Right lobe of liver (tissue), 6 donors: ENCODE results near the gene MPHOSPH8. TPM values are rescaled to one million over a fixed set of nuclear protein-coding genes. Genes with fewer than 3 reads are reported as not detected.

ENCODE experiments used
- ATAC-seq, 4 donors: fragments of 200-7000 bp; cut with Tn5 transposase; one replicate each; pipeline ENCODE4 v1.9.1; 2020; ENCODE audit warnings: mild to moderate bottlenecking in 4 of 4, moderate library complexity in 4 of 4
- DNase-seq, 3 donors: peaks; one replicate each; pipeline ENCODE4 v3.0.0-alpha.2; 2020
- H3K27ac ChIP-seq, 3 donors: fragments of 200-600 bp; one replicate each; pipeline ENCODE4 v1.8.0; 2022
- H3K27me3 ChIP-seq, 2 donors: fragments of 200-600 bp; one replicate each; pipeline ENCODE4 v1.8.0; 2022
- H3K36me3 ChIP-seq, 4 donors: fragments of 200-600 bp; sonication (generic) in 1 of 4; one replicate each; pipeline versions ENCODE4 v1.5.1 to v1.8.0; 2017 to 2022; ENCODE audit warnings: control low read depth in 1 of 4
- H3K4me1 ChIP-seq, 4 donors: fragments of 200-600 bp; sonication (generic) in 1 of 4; one replicate each; pipeline versions ENCODE4 v1.5.1 to v1.8.0; 2017 to 2022; ENCODE audit warnings: control low read depth in 1 of 4
- H3K4me3 ChIP-seq, 3 donors: fragments of 200-600 bp; one replicate each; pipeline ENCODE4 v1.8.0; 2022
- H3K9me3 ChIP-seq, 4 donors: fragments of 200-600 bp; sonication (generic) in 1 of 4; one replicate each; pipeline versions ENCODE4 v1.5.1 to v1.8.0; 2017 to 2022; ENCODE audit warnings: control low read depth in 1 of 4
- POLR2A ChIP-seq: fragments of 450-650 bp; IDR thresholded peaks from one replicate; pipeline ENCODE4 v1.6.1; 2017; ENCODE audit warnings: antibody characterized with exemption, mild to moderate bottlenecking
- WGBS: methylation state at CpG from one replicate; pipeline ENCODE4 v1.1.6; 2018; ENCODE audit warnings: low coverage, low lambda C conversion rate; ENCODE audit not compliant: insufficient coverage; ENCODE audit errors: missing lambda C conversion rate; 5-methylcytosine and 5-hydroxymethylcytosine counted together
- intact Hi-C, 2 donors: fragments of 100-400 bp; cut with DNase I; formaldehyde crosslinking; loops; one replicate each; pipeline versions ENCODE4 v1.11.2 to v1.14.1; 2022
- long read RNA-seq: library from polyadenylated mRNA; unstranded; transcript quantifications from one replicate; pipeline ENCODE4 v2.0.0, GENCODE V29; 2019
- total RNA-seq, 6 experiments: library from RNA; depleted of rRNA in 2 of 6; stranded (reverse); fragments of >200 nt in 2 of 6; fragmentation: NEBNext Ultra II Directional in 3 of 6; extraction: Animal tissue kit (Norgen Biotek cat#: 25700) in 3 of 6; gene quantifications; one replicate each; pipeline versions ENCODE4 v1.1.0 to v1.2.4, GENCODE V29; 2016 to 2023
- TF ChIP-seq, protein P1 (sequence below), 4 donors: fragments of 200-600 bp in 3 of 4; fragments of 450-650 bp in 1 of 4; IDR thresholded peaks; one replicate each; pipeline versions ENCODE4 v1.5.1 to v1.8.0; 2016 to 2022; ENCODE audit warnings: antibody characterized with exemption in 4 of 4, mild to moderate bottlenecking in 2 of 4
- donor health status: DM: no; HTN: yes; CAD: no.
- donor health status: DM: no; HTN: no; CAD: no.
- donor health status: DM: no; HTN: no; CAD: no.
- donor health status: DM: no; HTN: yes; CAD: no.
- donor health status: DM: no; HTN: yes; CAD: no.

The MPHOSPH8 gene, protein sequence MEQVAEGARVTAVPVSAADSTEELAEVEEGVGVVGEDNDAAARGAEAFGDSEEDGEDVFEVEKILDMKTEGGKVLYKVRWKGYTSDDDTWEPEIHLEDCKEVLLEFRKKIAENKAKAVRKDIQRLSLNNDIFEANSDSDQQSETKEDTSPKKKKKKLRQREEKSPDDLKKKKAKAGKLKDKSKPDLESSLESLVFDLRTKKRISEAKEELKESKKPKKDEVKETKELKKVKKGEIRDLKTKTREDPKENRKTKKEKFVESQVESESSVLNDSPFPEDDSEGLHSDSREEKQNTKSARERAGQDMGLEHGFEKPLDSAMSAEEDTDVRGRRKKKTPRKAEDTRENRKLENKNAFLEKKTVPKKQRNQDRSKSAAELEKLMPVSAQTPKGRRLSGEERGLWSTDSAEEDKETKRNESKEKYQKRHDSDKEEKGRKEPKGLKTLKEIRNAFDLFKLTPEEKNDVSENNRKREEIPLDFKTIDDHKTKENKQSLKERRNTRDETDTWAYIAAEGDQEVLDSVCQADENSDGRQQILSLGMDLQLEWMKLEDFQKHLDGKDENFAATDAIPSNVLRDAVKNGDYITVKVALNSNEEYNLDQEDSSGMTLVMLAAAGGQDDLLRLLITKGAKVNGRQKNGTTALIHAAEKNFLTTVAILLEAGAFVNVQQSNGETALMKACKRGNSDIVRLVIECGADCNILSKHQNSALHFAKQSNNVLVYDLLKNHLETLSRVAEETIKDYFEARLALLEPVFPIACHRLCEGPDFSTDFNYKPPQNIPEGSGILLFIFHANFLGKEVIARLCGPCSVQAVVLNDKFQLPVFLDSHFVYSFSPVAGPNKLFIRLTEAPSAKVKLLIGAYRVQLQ
- total RNA-seq = 10 to 100 TPM in 4 of 6 experiments, 1 to 10 TPM in 2; 7.3 to 15.4 (median 10.2) TPM
- long read RNA-seq, partial matches to known transcripts = 6 of 6 reads
- long read RNA-seq, other reads (novel, unspliced or antisense) = 0 of 6 reads

- Histone ChIP-seq H3K4me3 (peak within 1 kb of the TSS; percentile 83 to 85 (median 84)), H3K9me3 (no peaks in the 10 kb centered on the region), H3K27me3 (no peaks in the 10 kb centered on the region), H3K36me3 (no peaks in the 10 kb centered on the region), H3K27ac (peak within 1 kb of the TSS; percentile 82 to 91 (median 87)), H3K4me1 (peaks cover 0 to 19% (median 0%) of the 10 kb centered on the region in 4 donors)
- TF ChIP-seq, protein P1, sequence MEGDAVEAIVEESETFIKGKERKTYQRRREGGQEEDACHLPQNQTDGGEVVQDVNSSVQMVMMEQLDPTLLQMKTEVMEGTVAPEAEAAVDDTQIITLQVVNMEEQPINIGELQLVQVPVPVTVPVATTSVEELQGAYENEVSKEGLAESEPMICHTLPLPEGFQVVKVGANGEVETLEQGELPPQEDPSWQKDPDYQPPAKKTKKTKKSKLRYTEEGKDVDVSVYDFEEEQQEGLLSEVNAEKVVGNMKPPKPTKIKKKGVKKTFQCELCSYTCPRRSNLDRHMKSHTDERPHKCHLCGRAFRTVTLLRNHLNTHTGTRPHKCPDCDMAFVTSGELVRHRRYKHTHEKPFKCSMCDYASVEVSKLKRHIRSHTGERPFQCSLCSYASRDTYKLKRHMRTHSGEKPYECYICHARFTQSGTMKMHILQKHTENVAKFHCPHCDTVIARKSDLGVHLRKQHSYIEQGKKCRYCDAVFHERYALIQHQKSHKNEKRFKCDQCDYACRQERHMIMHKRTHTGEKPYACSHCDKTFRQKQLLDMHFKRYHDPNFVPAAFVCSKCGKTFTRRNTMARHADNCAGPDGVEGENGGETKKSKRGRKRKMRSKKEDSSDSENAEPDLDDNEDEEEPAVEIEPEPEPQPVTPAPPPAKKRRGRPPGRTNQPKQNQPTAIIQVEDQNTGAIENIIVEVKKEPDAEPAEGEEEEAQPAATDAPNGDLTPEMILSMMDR (IDR thresholded peaks at IDR 0.05) = no peak
- TF ChIP-seq POLR2A = peak; percentile 76
- WGBS = under 1% methylated on average over 50 of the region's 58 CpGs
- peak; percentile 95 to 97 (median 96) for DNase-seq
- intact Hi-C loops = no loop called here
- ATAC-seq = peak; percentile 98 to 99 (median 98)
These were observed at the start of gene MPHOSPH8 for GRCh38 chr13:19633479-19634255. Gene MPHOSPH8 (plus strand): TSS chr13:19633659. CDS start chr13:19633749, 90 bp downstream.

DNA sequence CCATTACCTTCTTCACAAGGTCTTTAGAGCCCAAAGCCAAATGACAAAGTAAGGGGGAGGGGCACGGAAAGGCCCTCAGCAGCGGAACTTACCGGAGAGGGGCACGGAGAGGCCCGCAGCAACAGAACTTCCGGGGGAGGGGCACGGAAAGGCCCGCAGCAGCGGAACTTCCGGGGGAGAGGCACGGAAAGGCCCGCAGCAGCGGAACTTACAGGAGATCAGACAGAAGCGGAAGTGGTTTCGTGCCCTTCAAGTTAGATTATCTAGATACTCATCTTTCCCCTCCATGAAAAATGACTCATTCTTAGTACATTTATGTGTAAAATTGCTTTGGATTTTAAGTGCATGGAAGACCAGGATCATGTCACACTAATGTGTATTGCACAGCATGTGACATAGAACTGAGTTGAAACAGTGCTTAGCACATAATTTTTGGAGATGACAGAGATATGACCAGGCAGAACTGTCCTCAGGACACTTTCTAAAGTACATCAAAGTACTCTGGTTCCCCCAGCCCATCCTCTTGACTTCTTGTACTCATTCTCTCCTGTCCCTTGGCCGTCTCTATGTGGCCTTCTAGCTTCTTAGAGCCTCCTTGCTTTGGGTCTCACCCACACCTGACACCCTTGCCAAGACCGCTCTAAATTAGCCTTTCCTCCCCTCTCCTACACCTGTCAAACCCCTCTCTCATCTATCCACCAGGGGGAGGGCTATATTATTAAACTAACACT, 46.4 kb upstream of the MPHOSPH8 start:
- Histone ChIP-seq H3K4me1 (peaks cover 0 to 4% (median 0%) of the 10 kb centered on the region in 4 donors), H3K27me3 (no peaks in the 10 kb centered on the region), H3K9me3 (no peaks in the 10 kb centered on the region), H3K4me3 (no peak overlapping the region), H3K27ac (no peak overlapping the region), H3K36me3 (no peaks in the 10 kb centered on the region)
- peak in 1 of 3 donors; percentile 28 for DNase-seq
- ATAC-seq = peak; percentile 46 to 79 (median 69)
- TF ChIP-seq POLR2A = no peak
- TF ChIP-seq, protein P1 (IDR thresholded peaks at IDR 0.05) = no peak
- intact Hi-C loops = no loop called here
- 39% methylated on average over 14 of the region's 17 CpGs for WGBS

DNA sequence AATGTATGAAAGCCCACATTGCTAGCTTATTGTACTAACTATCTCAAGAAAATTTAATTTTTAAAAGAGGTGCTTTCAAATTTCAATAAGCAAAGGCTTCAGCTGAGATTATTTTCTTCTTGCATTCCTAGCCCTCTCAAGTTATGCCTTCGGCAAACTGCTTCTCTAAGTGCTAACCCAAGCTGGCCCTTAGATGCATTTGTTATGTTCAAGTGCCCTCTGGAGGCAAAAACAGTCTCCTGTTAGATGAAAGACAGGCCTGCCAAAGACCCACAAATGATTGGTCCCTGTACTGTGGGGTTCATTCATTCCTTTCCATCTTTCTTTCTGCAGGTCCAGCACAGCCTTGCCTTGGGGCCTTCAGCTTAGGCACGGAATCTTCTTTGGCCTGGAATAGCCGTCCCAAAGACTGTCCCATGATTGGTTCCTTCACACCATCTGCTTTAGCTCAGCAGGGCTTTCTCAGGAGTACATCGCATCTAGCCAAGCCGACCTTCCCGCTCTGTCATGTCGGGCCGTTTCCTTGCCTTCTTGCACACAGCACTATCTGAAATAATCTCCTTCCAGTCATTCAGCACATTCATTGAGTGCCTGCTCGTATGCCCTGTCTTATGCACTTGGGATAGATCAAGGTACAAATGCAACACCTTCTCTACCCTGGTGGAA, 45.7 kb upstream of the MPHOSPH8 start:
- 56% methylated on average over 9 of the region's 9 CpGs for WGBS

More for the DNA sequence above, 45.7 kb upstream of the MPHOSPH8 start:
- no peak for DNase-seq
- intact Hi-C loops = no loop called here
- Histone ChIP-seq H3K27me3 (no peaks in the 10 kb centered on the region), H3K27ac (no peak overlapping the region), H3K4me3 (no peak overlapping the region), H3K4me1 (peaks cover 0 to 4% (median 0%) of the 10 kb centered on the region in 4 donors), H3K36me3 (no peaks in the 10 kb centered on the region), H3K9me3 (no peaks in the 10 kb centered on the region)
- TF ChIP-seq POLR2A = no peak
- TF ChIP-seq, protein P1 (IDR thresholded peaks at IDR 0.05) = peak; percentile 53 to 64 (median 58)
- peak; percentile 86 to 95 (median 89) for ATAC-seq
